CD4-positive, CD25-positive, alpha-beta regulatory T cell (primary cell): ENCODE data around the gene THAP7. TPM values are rescaled to one million over a fixed set of nuclear protein-coding genes. Genes with fewer than 3 reads are reported as not detected.
A peak's percentile ranks its signal among the peaks of the same experiment; 100 is the strongest.
"Not testable (repeated sequence)": the region's sequence is repeated elsewhere in the genome, so short reads cannot be mapped to it uniquely, and the experiment has no call there.

Experiments
- ATAC-seq, 2 donors: fragments of 150-1000 bp; cut with Tn5 transposase; one replicate each; pipeline ENCODE4 v1.10.0; 2021; ENCODE audit warnings: low read depth in 2 of 2, moderate number of reproducible peaks in 2 of 2, moderate library complexity in 1 of 2
- DNase-seq, 3 donors: peaks; one replicate each; pipeline versions ENCODE4 v3.0.0 to v3.0.0-alpha.2; 2012 to 2022; ENCODE audit warnings: mixed read lengths in 1 of 3
- H3K27ac ChIP-seq: one replicate; pipeline ENCODE4 v1.7.0; 2013; ENCODE audit warnings: mild to moderate bottlenecking, low read length; ENCODE audit not compliant: insufficient read depth, poor library complexity, severe bottlenecking
- H3K27me3 ChIP-seq: one replicate; pipeline ENCODE4 v1.7.0; 2013; ENCODE audit warnings: low read length; ENCODE audit not compliant: control insufficient read depth, insufficient read depth
- H3K36me3 ChIP-seq: one replicate; pipeline ENCODE4 v1.7.0; 2013; ENCODE audit warnings: mild to moderate bottlenecking, low read length, moderate library complexity; ENCODE audit not compliant: control insufficient read depth, insufficient read depth
- H3K4me1 ChIP-seq: 2 replicates; pipeline ENCODE4 v1.7.0; 2013; ENCODE audit warnings: mild to moderate bottlenecking, low read length; ENCODE audit not compliant: insufficient read depth, control insufficient read depth, poor library complexity, severe bottlenecking
- H3K4me3 ChIP-seq: one replicate; pipeline ENCODE4 v1.7.0; 2013; ENCODE audit warnings: low read depth, mild to moderate bottlenecking, low read length, moderate library complexity
- H3K9me3 ChIP-seq, 2 experiments: 1 replicate in 1 of 2; 2 replicates in 1 of 2; pipeline ENCODE4 v1.7.0; 2013; ENCODE audit warnings: low read length in 2 of 2, mild to moderate bottlenecking in 1 of 2, moderate library complexity in 1 of 2; ENCODE audit not compliant: control insufficient read depth in 2 of 2
- H3K27ac Mint-ChIP-seq, 3 donors: one replicate each; pipeline ENCODE4 v1.8.0; 2020 to 2022; ENCODE audit warnings: mild to moderate bottlenecking in 3 of 3, mixed read lengths in 3 of 3, moderate library complexity in 2 of 3
- H3K27me3 Mint-ChIP-seq: one replicate; pipeline ENCODE4 v1.8.0; 2022; ENCODE audit warnings: mild to moderate bottlenecking, mixed read lengths
- H3K36me3 Mint-ChIP-seq: one replicate; pipeline ENCODE4 v1.8.0; 2020; ENCODE audit warnings: mixed read lengths
- H3K4me1 Mint-ChIP-seq, 4 donors: one replicate each; pipeline ENCODE4 v1.8.0; 2020 to 2022; ENCODE audit warnings: mixed read lengths in 4 of 4, mild to moderate bottlenecking in 1 of 4
- H3K4me3 Mint-ChIP-seq, 4 donors: one replicate each; pipeline ENCODE4 v1.8.0; 2020 to 2022; ENCODE audit warnings: mild to moderate bottlenecking in 4 of 4, mixed read lengths in 4 of 4, moderate library complexity in 3 of 4
- H3K9me3 Mint-ChIP-seq, 7 donors: one replicate each; pipeline ENCODE4 v1.8.0; 2020 to 2022; ENCODE audit warnings: mixed read lengths in 7 of 7, mild to moderate bottlenecking in 3 of 7, moderate library complexity in 2 of 7
- polyA plus RNA-seq, 4 donors: library from polyadenylated mRNA; unstranded; fragments of 300-500 nt; fragmentation: Illumina TruSeq; gene quantifications; one replicate each; pipeline ENCODE4 v1.2.3, GENCODE V29; 2021
- total RNA-seq: library from RNA; stranded (reverse); gene quantifications from one replicate; pipeline ENCODE4 v1.2.3, GENCODE V29; 2022

The THAP7 gene
- total and polyA plus RNA-seq, 5 donors from 2014 or later = 38.5 to 58.0 (median 43.5) TPM

DNA sequence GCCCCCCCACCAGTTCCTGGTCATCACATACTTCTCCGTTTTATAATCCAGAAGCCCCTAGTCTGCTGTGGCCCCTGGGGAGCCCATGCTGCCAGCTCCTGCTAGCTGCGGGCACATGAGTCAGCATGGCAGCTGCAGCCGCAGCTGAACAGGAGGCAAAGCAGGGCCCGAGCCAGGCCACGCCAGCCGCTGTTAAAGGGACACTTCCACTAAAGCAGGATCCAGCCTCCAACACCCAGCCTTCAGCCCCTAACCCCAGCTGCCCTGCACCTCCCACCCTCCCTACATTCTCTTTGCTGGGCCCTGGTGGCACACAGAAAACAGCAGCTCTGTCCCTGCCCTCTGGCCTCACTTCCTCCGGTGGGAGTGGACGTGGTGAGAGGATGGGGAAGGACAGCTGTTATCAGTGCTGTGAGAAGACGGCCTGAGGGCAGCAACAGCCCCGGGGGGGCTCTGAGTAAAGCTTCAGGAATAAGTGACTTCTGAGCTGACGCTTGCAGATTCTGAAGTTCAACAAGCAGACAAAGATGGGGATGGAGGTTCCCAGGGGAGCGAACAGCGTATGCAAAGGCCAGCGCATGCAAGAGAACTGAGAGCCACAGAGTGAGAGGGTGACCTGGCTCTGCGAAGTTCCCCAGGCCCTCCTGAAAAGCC lies 43.1 kb upstream of the THAP7 start:
- Histone ChIP-seq H3K36me3 (no peaks in the 10 kb centered on the region), H3K4me3 (no peak overlapping the region), H3K27me3 (no peaks in the 10 kb centered on the region), H3K4me1 (peaks cover 9% of the 10 kb centered on the region), H3K9me3 (no peaks in the 10 kb centered on the region), H3K27ac (no peak overlapping the region)
- Mint-ChIP-seq H3K27ac (peak overlapping the region in 2 of 3 donors; percentile 38 to 42), H3K4me3 (peak overlapping the region in 2 of 4 donors; percentile 52 to 62), H3K36me3 (no peaks in the 10 kb centered on the region), H3K9me3 (peaks cover 0 to 1% (median 0%) of the 10 kb centered on the region in 7 donors), H3K27me3 (peaks cover 42% of the 10 kb centered on the region), H3K4me1 (peaks cover 0 to 25% (median 15%) of the 10 kb centered on the region in 4 donors)
- no peak for DNase-seq
- no peak for ATAC-seq

DNA sequence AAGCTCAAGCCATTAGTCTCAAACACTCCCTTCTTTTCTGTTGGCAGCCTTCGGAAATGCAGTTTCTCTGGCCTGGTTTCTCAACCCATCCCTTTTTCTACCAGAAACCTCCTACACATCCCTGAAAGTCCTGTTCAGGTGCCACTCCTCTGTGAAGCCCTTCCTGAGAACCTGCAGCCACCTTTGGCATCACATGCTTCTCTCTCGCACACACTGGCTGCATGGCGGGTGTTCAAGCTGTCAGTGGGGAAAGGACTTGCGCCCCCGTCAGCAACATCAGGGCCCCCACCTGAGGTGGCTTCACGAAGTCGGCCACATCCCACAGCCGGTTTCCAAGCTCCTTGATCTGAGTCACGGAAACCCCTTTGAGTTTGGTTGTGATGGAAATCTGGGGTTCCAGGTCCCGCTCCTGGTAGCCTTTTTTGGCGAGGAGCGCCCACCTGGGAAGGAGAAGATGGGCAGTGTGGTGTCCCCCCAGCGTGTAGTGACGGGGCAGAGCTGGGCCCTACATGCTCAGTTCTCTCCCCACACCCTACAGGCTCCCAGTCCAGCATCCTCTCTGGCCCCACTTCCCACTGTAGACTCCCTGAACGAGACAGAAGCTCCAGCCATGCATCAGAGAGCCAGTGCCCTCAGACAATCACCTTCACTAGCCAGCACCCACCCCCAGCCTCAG lies 42.1 kb upstream of the THAP7 start:
- Histone ChIP-seq H3K27me3 (no peaks in the 10 kb centered on the region), H3K4me3 (no peak overlapping the region), H3K9me3 (no peaks in the 10 kb centered on the region), H3K4me1 (peaks cover 9% of the 10 kb centered on the region), H3K36me3 (no peaks in the 10 kb centered on the region), H3K27ac (no peak overlapping the region)
- peak overlapping the region in 1 of 4 donors; percentile 67 for H3K4me3 Mint-ChIP-seq
- H3K36me3 Mint-ChIP-seq = no peaks in the 10 kb centered on the region
- peaks cover 45% of the 10 kb centered on the region for H3K27me3 Mint-ChIP-seq
- peaks cover 0 to 1% (median 0%) of the 10 kb centered on the region in 7 donors for H3K9me3 Mint-ChIP-seq
- DNase-seq (no peak), ATAC-seq (no peak)
- H3K27ac Mint-ChIP-seq = peak overlapping the region in 1 of 3 donors; percentile 77
- peaks cover 0 to 25% (median 15%) of the 10 kb centered on the region in 4 donors for H3K4me1 Mint-ChIP-seq

DNA sequence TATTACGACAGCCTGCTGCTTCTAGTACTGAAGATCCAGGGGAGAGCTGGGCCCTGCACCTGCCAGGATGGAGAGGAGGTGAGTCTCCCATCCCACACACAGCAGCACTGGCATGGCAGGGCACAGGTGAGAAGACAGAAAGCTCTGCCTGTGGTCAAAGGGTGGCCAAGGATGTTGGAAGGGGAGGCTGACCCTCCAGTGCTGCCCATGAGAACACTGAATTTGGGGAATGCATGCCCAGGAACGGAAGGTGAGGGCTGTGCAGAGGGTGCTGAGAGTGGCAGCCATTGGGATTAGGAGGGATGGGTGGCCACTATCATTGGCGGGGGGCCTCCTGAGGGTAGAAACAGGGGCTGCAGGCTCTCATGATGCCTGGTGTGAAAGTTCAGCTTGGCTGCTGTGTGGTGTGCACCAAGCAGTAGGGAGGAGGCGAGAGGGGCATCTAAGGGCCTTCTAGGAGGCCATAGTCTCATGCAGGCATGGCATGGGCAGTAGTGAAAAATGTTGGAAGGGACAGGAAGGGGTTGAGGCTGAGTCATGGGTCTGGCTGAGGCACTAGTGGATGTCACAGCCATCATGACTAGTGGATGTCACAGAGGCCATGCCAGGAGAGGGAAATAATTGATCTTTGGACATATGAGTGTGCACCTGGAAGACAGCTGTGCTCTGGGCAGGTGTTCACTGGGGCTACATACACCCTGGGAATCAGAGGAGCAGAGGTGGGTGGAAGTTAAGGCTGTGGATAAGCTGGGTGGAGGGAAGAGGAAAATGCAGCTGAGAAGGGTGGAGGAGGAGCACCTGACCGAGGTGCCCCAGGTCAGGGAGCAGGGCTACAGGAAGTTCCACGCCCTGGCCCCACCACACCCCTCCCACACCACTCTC lies 41.3 kb upstream of the THAP7 start:
- no peaks in the 10 kb centered on the region for H3K36me3 ChIP-seq
- peaks cover 0 to 1% (median 0%) of the 10 kb centered on the region in 7 donors for H3K9me3 Mint-ChIP-seq
- peaks cover 0 to 25% (median 15%) of the 10 kb centered on the region in 4 donors for H3K4me1 Mint-ChIP-seq
- H3K4me1 ChIP-seq = peaks cover 9% of the 10 kb centered on the region
- H3K27me3 Mint-ChIP-seq = peaks cover 45% of the 10 kb centered on the region
- peak overlapping the region in 3 of 4 donors; percentile 15 to 67 (median 48) for H3K4me3 Mint-ChIP-seq
- H3K4me3 ChIP-seq = no peak overlapping the region
- no peaks in the 10 kb centered on the region for H3K27me3 ChIP-seq
- H3K27ac ChIP-seq = no peak overlapping the region
- no peaks in the 10 kb centered on the region for H3K36me3 Mint-ChIP-seq
- no peaks in the 10 kb centered on the region for H3K9me3 ChIP-seq
- no peak for DNase-seq
- ATAC-seq = no peak
- H3K27ac Mint-ChIP-seq = peak overlapping the region in 2 of 3 donors; percentile 29 to 77

GRCh38 chr22:21041937-21042336 lies 40.0 kb upstream of the THAP7 start:
- ATAC-seq (no peak), DNase-seq (no peak)
- Mint-ChIP-seq H3K27me3 (peaks cover 49% of the 10 kb centered on the region), H3K4me3 (no peak overlapping the region), H3K36me3 (no peaks in the 10 kb centered on the region), H3K27ac (no peak overlapping the region), H3K4me1 (peaks cover 0 to 25% (median 15%) of the 10 kb centered on the region in 4 donors), H3K9me3 (peaks cover 0 to 1% (median 0%) of the 10 kb centered on the region in 7 donors)
- Histone ChIP-seq H3K9me3 (no peaks in the 10 kb centered on the region), H3K4me3 (no peak overlapping the region), H3K36me3 (no peaks in the 10 kb centered on the region), H3K4me1 (peaks cover 9% of the 10 kb centered on the region), H3K27me3 (no peaks in the 10 kb centered on the region), H3K27ac (no peak overlapping the region)

GRCh38 chr22:21039158-21039557 lies 37.2 kb upstream of the THAP7 start:
- not testable (repeated sequence) for H3K36me3 ChIP-seq, H3K4me1 ChIP-seq, H3K4me3 Mint-ChIP-seq, H3K4me1 Mint-ChIP-seq, H3K27ac ChIP-seq, DNase-seq, ATAC-seq, H3K36me3 Mint-ChIP-seq, H3K27me3 ChIP-seq, H3K9me3 Mint-ChIP-seq, H3K4me3 ChIP-seq, H3K27ac Mint-ChIP-seq, H3K9me3 ChIP-seq
- H3K27me3 Mint-ChIP-seq = peaks cover 57% of the 10 kb centered on the region

DNA sequence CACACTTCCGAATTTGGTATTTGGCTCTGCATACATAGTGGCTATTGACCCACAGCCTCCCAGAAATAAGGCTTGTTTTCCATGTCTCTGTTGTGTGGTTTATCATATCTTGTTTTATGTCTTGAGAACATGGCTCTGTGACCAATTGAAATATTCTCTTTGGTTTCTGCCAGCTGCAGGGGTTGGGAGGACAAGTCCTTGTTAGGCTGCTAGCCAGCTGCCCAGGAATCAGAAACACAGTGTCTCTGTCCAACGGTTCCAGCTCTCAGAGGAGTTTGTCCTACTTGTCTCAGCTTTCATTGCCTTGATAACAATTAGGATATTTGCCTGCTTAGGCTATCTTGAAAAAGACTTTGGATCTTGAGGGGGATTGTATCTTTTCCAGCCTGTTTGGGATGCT lies 36.5 kb upstream of the THAP7 start:
- Mint-ChIP-seq H3K27ac (no peak overlapping the region), H3K9me3 (peaks cover 0 to 1% (median 0%) of the 10 kb centered on the region in 7 donors), H3K27me3 (peaks cover 59% of the 10 kb centered on the region), H3K36me3 (no peaks in the 10 kb centered on the region), H3K4me1 (peaks cover 0 to 5% (median 3%) of the 10 kb centered on the region in 4 donors), H3K4me3 (no peak overlapping the region)
- Histone ChIP-seq H3K9me3 (no peaks in the 10 kb centered on the region), H3K27ac (no peak overlapping the region), H3K36me3 (no peaks in the 10 kb centered on the region), H3K27me3 (peaks cover 5% of the 10 kb centered on the region), H3K4me1 (no peaks in the 10 kb centered on the region), H3K4me3 (no peak overlapping the region)
- DNase-seq (no peak), ATAC-seq (no peak)

DNA sequence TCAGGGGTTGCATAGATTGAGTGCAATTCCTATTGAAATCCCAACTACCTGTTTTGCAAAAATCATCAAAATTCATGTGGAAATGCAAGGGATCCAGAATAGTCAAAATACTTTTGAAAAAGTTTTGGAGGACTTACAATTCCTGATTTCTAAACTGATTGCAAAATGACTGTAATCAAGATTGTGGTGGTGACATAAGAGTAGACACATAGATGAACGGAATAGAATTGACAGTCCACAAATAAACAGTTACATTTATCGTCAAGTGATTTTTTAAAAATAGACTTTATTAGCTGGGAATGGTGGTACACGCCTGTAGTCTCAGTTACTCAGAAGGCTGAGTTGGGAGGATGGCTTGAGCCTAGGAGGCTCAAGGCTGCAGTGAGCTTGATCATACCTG lies 33.1 kb upstream of the THAP7 start:
- peaks cover 0 to 5% (median 0%) of the 10 kb centered on the region in 4 donors for H3K4me1 Mint-ChIP-seq
- no peak for DNase-seq
- no peak for ATAC-seq
- no peak overlapping the region for H3K4me3 Mint-ChIP-seq
- Histone ChIP-seq H3K4me1 (no peaks in the 10 kb centered on the region), H3K36me3 (no peaks in the 10 kb centered on the region), H3K9me3 (no peaks in the 10 kb centered on the region), H3K4me3 (no peak overlapping the region), H3K27ac (no peak overlapping the region), H3K27me3 (peaks cover 6% of the 10 kb centered on the region)
- H3K36me3 Mint-ChIP-seq = no peaks in the 10 kb centered on the region
- no peak overlapping the region for H3K27ac Mint-ChIP-seq
- H3K27me3 Mint-ChIP-seq = peaks cover 58% of the 10 kb centered on the region
- no peaks in the 10 kb centered on the region for H3K9me3 Mint-ChIP-seq
